Measurements from ENCODE around the gene ANTXR2.

ANTXR2 gene

GRCh38 chr4:80033581-80033980, 39.4 kb downstream of the ANTXR2 start:
- no peak overlapping the region for H3K27ac Mint-ChIP-seq
- H3K4me1 Mint-ChIP-seq (ENCODE audit: low read depth) = peaks cover 23% of the 10 kb centered on the region
- no peaks in the 10 kb centered on the region for H3K27me3 Mint-ChIP-seq
- no peak overlapping the region for H3K4me3 Mint-ChIP-seq
- H3K9me3 Mint-ChIP-seq (ENCODE audit: low read depth) = no peaks in the 10 kb centered on the region
- H3K36me3 Mint-ChIP-seq = peaks cover 11% of the 10 kb centered on the region

GRCh38 chr4:80029364-80029763, 43.7 kb downstream of the ANTXR2 start:
- Mint-ChIP-seq H3K4me3 (no peak overlapping the region), H3K27me3 (no peaks in the 10 kb centered on the region), H3K27ac (no peak overlapping the region), H3K4me1 (ENCODE audit: low read depth) (no peaks in the 10 kb centered on the region), H3K9me3 (ENCODE audit: low read depth) (no peaks in the 10 kb centered on the region), H3K36me3 (peaks cover 15% of the 10 kb centered on the region)

- Mint-ChIP-seq H3K36me3 (peaks cover 18% of the 10 kb centered on the region), H3K4me1 (ENCODE audit: low read depth) (no peaks in the 10 kb centered on the region), H3K9me3 (ENCODE audit: low read depth) (no peaks in the 10 kb centered on the region), H3K27me3 (no peaks in the 10 kb centered on the region), H3K4me3 (no peak overlapping the region), H3K27ac (no peak overlapping the region)
Measured at GRCh38 chr4:80027611-80028010, 45.4 kb downstream of the ANTXR2 start.

- H3K9me3 Mint-ChIP-seq (ENCODE audit: low read depth) = no peaks in the 10 kb centered on the region
- H3K4me1 Mint-ChIP-seq (ENCODE audit: low read depth) = peaks cover 4% of the 10 kb centered on the region
- no peak overlapping the region for H3K4me3 Mint-ChIP-seq
- no peaks in the 10 kb centered on the region for H3K27me3 Mint-ChIP-seq
- H3K27ac Mint-ChIP-seq = no peak overlapping the region
- peaks cover 25% of the 10 kb centered on the region for H3K36me3 Mint-ChIP-seq
Measured at GRCh38 chr4:80026100-80026499, 46.9 kb downstream of the ANTXR2 start.

- Mint-ChIP-seq H3K4me3 (no peak overlapping the region), H3K27me3 (no peaks in the 10 kb centered on the region), H3K36me3 (peaks cover 25% of the 10 kb centered on the region), H3K27ac (no peak overlapping the region), H3K4me1 (ENCODE audit: low read depth) (peaks cover 4% of the 10 kb centered on the region), H3K9me3 (ENCODE audit: low read depth) (no peaks in the 10 kb centered on the region)
Measured at GRCh38 chr4:80024335-80024734, 48.7 kb downstream of the ANTXR2 start.

- Mint-ChIP-seq H3K27ac (no peak overlapping the region), H3K4me1 (ENCODE audit: low read depth) (peaks cover 4% of the 10 kb centered on the region), H3K36me3 (peaks cover 25% of the 10 kb centered on the region), H3K27me3 (no peaks in the 10 kb centered on the region), H3K9me3 (ENCODE audit: low read depth) (no peaks in the 10 kb centered on the region), H3K4me3 (no peak overlapping the region)
Measured at GRCh38 chr4:80022282-80022681, 50.7 kb downstream of the ANTXR2 start.

GRCh38 chr4:80017125-80017854, 55.7 kb downstream of the ANTXR2 start:
- Mint-ChIP-seq H3K4me1 (ENCODE audit: low read depth) (peaks cover 2% of the 10 kb centered on the region), H3K36me3 (peaks cover 16% of the 10 kb centered on the region), H3K4me3 (no peak overlapping the region), H3K27ac (no peak overlapping the region), H3K9me3 (ENCODE audit: low read depth) (no peaks in the 10 kb centered on the region), H3K27me3 (no peaks in the 10 kb centered on the region)

GRCh38 chr4:80016506-80016905, 56.5 kb downstream of the ANTXR2 start:
- H3K4me3 Mint-ChIP-seq = no peak overlapping the region

GRCh38 chr4:80015407-80016189, 57.4 kb downstream of the ANTXR2 start:
- Mint-ChIP-seq H3K4me3 (no peak overlapping the region), H3K36me3 (peaks cover 10% of the 10 kb centered on the region), H3K4me1 (ENCODE audit: low read depth) (peaks cover 3% of the 10 kb centered on the region), H3K27me3 (no peaks in the 10 kb centered on the region), H3K27ac (no peak overlapping the region), H3K9me3 (ENCODE audit: low read depth) (no peaks in the 10 kb centered on the region)

More at GRCh38 chr4:80016506-80016905, 56.5 kb downstream of the ANTXR2 start:
- Mint-ChIP-seq H3K36me3 (peaks cover 13% of the 10 kb centered on the region), H3K9me3 (ENCODE audit: low read depth) (no peaks in the 10 kb centered on the region), H3K27ac (no peak overlapping the region), H3K4me1 (ENCODE audit: low read depth) (peaks cover 3% of the 10 kb centered on the region), H3K27me3 (no peaks in the 10 kb centered on the region)

- Mint-ChIP-seq H3K36me3 (peaks cover 18% of the 10 kb centered on the region), H3K27ac (no peak overlapping the region), H3K4me1 (ENCODE audit: low read depth) (peaks cover 10% of the 10 kb centered on the region), H3K27me3 (no peaks in the 10 kb centered on the region), H3K9me3 (ENCODE audit: low read depth) (no peaks in the 10 kb centered on the region), H3K4me3 (no peak overlapping the region)
Measured at GRCh38 chr4:80014531-80014930, 58.5 kb downstream of the ANTXR2 start.

- no peak overlapping the region for H3K4me3 Mint-ChIP-seq
- no peaks in the 10 kb centered on the region for H3K9me3 Mint-ChIP-seq (ENCODE audit: low read depth)
- H3K27ac Mint-ChIP-seq = no peak overlapping the region
- H3K27me3 Mint-ChIP-seq = no peaks in the 10 kb centered on the region
- peaks cover 24% of the 10 kb centered on the region for H3K4me1 Mint-ChIP-seq (ENCODE audit: low read depth)
- H3K36me3 Mint-ChIP-seq = peaks cover 26% of the 10 kb centered on the region
Measured at GRCh38 chr4:80012291-80012690, 60.7 kb downstream of the ANTXR2 start.

GRCh38 chr4:80011636-80012236, 61.3 kb downstream of the ANTXR2 start:
- Mint-ChIP-seq H3K9me3 (ENCODE audit: low read depth) (no peaks in the 10 kb centered on the region), H3K4me3 (no peak overlapping the region), H3K27ac (no peak overlapping the region), H3K27me3 (no peaks in the 10 kb centered on the region), H3K36me3 (peaks cover 26% of the 10 kb centered on the region), H3K4me1 (ENCODE audit: low read depth) (peaks cover 29% of the 10 kb centered on the region)

- Mint-ChIP-seq H3K9me3 (ENCODE audit: low read depth) (no peaks in the 10 kb centered on the region), H3K4me1 (ENCODE audit: low read depth) (peaks cover 43% of the 10 kb centered on the region), H3K4me3 (no peak overlapping the region), H3K27ac (peak overlapping the region; percentile 69), H3K27me3 (no peaks in the 10 kb centered on the region), H3K36me3 (peaks cover 31% of the 10 kb centered on the region)
Measured at GRCh38 chr4:80010316-80010715, 62.7 kb downstream of the ANTXR2 start.

- Mint-ChIP-seq H3K9me3 (ENCODE audit: low read depth) (no peaks in the 10 kb centered on the region), H3K27me3 (no peaks in the 10 kb centered on the region), H3K36me3 (peaks cover 33% of the 10 kb centered on the region), H3K27ac (no peak overlapping the region), H3K4me3 (no peak overlapping the region), H3K4me1 (ENCODE audit: low read depth) (peaks cover 45% of the 10 kb centered on the region)
Measured at GRCh38 chr4:80009806-80010205, 63.2 kb downstream of the ANTXR2 start.

GRCh38 chr4:80008971-80009370, 64.1 kb downstream of the ANTXR2 start:
- no peak overlapping the region for H3K4me3 Mint-ChIP-seq
- peaks cover 48% of the 10 kb centered on the region for H3K4me1 Mint-ChIP-seq (ENCODE audit: low read depth)
- H3K27me3 Mint-ChIP-seq = no peaks in the 10 kb centered on the region
- H3K36me3 Mint-ChIP-seq = peaks cover 38% of the 10 kb centered on the region
- H3K27ac Mint-ChIP-seq = no peak overlapping the region
- peaks cover 5% of the 10 kb centered on the region for H3K9me3 Mint-ChIP-seq (ENCODE audit: low read depth)

All from activated naive CD8-positive, alpha-beta T cell (primary cell).